ENCODE results near the gene RAD51B. TPM values are rescaled to one million over a fixed set of nuclear protein-coding genes. Genes with fewer than 3 reads are reported as not detected.

RAD51B gene
- total and polyA plus RNA-seq, 9 of the 15 experiments (the other 6 are each of a cell fraction or from before 2014, with no cell fraction given) = 8.5 to 17.3 (median 11.3) TPM

DNA sequence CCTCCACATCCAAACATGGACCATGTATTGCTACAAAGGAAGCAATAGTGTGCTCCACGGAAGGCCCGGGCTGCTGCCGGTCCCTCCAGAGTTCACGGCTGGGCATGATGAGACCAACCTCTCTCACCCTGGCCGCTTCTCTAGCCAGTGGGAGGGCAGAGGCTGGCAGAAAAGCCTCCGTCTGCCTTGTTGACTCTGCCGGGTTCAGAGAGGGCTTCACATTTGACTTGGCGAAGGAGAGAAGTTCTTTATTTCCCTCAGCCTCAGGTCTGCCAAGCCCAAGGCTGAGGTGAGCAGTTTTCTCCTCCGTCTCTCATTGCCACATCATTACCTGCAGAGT lies 743.3 kb downstream of the RAD51B start (continued):
- TF ChIP-seq, protein P1, sequence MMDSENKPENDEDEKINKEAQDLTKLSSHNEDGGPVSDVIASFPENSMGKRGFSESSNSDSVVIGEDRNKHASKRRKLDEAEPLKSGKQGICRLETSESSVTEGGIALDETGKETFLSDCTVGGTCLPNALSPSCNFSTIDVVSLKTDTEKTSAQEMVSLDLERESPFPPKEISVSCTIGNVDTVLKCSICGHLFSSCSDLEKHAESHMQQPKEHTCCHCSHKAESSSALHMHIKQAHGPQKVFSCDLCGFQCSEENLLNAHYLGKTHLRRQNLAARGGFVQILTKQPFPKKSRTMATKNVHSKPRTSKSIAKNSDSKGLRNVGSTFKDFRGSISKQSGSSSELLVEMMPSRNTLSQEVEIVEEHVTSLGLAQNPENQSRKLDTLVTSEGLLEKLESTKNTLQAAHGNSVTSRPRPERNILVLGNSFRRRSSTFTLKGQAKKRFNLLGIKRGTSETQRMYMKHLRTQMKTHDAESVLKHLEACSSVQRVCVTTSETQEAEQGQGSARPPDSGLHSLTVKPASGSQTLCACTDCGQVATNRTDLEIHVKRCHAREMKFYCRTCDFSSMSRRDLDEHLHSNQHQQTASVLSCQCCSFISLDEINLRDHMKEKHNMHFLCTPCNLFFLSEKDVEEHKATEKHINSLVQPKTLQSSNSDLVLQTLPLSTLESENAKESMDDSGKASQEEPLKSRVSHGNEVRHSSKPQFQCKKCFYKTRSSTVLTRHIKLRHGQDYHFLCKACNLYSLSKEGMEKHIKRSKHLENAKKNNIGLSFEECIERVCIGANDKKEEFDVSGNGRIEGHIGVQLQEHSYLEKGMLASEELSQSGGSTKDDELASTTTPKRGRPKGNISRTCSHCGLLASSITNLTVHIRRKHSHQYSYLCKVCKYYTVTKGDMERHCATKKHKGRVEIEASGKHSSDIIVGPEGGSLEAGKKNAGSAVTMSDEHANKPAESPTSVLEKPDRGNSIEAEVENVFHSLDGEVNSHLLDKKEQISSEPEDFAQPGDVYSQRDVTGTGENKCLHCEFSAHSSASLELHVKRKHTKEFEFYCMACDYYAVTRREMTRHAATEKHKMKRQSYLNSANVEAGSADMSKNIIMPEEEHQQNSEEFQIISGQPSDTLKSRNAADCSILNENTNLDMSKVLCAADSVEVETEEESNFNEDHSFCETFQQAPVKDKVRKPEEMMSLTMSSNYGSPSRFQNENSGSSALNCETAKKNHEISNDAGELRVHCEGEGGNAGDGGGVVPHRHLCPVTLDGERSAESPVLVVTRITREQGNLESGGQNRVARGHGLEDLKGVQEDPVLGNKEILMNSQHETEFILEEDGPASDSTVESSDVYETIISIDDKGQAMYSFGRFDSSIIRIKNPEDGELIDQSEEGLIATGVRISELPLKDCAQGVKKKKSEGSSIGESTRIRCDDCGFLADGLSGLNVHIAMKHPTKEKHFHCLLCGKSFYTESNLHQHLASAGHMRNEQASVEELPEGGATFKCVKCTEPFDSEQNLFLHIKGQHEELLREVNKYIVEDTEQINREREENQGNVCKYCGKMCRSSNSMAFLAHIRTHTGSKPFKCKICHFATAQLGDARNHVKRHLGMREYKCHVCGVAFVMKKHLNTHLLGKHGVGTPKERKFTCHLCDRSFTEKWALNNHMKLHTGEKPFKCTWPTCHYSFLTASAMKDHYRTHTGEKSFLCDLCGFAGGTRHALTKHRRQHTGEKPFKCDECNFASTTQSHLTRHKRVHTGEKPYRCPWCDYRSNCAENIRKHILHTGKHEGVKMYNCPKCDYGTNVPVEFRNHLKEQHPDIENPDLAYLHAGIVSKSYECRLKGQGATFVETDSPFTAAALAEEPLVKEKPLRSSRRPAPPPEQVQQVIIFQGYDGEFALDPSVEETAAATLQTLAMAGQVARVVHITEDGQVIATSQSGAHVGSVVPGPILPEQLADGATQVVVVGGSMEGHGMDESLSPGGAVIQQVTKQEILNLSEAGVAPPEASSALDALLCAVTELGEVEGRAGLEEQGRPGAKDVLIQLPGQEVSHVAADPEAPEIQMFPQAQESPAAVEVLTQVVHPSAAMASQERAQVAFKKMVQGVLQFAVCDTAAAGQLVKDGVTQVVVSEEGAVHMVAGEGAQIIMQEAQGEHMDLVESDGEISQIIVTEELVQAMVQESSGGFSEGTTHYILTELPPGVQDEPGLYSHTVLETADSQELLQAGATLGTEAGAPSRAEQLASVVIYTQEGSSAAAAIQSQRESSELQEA (IDR thresholded peaks at IDR 0.05; ENCODE audit: low read depth) = no peak
- TF ChIP-seq NFATC3 (IDR thresholded peaks at IDR 0.05) = no peak

Data from K562 (cell line).